HepG2 (cell line): ENCODE results near the gene NAV2. TPM values are rescaled to one million over a fixed set of nuclear protein-coding genes. Genes with fewer than 3 reads are reported as not detected.

ENCODE experiments used
- ATAC-seq: fragments of 200-7000 bp; cut with Tn5 transposase; 3 replicates; pipeline ENCODE4 v1.9.1; 2020; ENCODE audit warnings: mild to moderate bottlenecking, moderate library complexity
- BruUV-seq: library from RNA; stranded (reverse); fragments of 400-500 nt; replicated peaks from 2 replicates; lab custom pipeline; 2021; lab: Mats Ljungman, UMichigan
- CTCF ChIA-PET: fragments of 300-600 bp; formaldehyde crosslinking; extraction: SDS; loops from one replicate; lab custom pipeline; 2021; ENCODE audit warnings: low total read pairs, inconsistent platforms, low intra/inter-chr PET ratio; lab: Yijun Ruan, JAX
- POLR2A ChIA-PET: fragments of 350-600 bp; sonication (Branson Sonifier 250); formaldehyde crosslinking; loops from one replicate; lab custom pipeline; 2020; ENCODE audit warnings: antibody characterized with exemption, inconsistent platforms; lab: Yijun Ruan, JAX
- DNase-seq: peaks from one replicate; pipeline ENCODE4 v3.0.0-alpha.2; 2015; ENCODE audit warnings: low spot score
- FAIRE-seq: peaks from 3 replicates; lab custom pipeline; 2011; peaks lifted over from hg19 to GRCh38; lab: Jason Lieb, UNC
- H2AFZ ChIP-seq: one replicate; pipeline ENCODE4 v1.6.1; 2011; ENCODE audit warnings: low read length, inconsistent platforms
- H3K27ac ChIP-seq: fragments of 300-600 bp; 3 replicates; pipeline ENCODE4 v1.8.0; 2011; ENCODE audit warnings: mixed run types, mild to moderate bottlenecking, mixed read lengths, low read length, inconsistent platforms; ENCODE audit not compliant: insufficient read depth; ENCODE audit errors: extremely low read length
- H3K27me3 ChIP-seq, 2 experiments: fragments of 200-600 bp in 1 of 2; 2 replicates in 1 of 2; 3 replicates in 1 of 2; pipeline versions ENCODE4 v1.6.0 to v1.8.0; 2011; ENCODE audit warnings: low read length in 2 of 2, mild to moderate bottlenecking in 2 of 2, moderate library complexity in 2 of 2, inconsistent platforms in 1 of 2; ENCODE audit not compliant: insufficient read depth in 2 of 2, control insufficient read depth in 1 of 2
- H3K36me3 ChIP-seq, 2 experiments: fragments of 200-600 bp in 1 of 2; replicated peaks in 1 of 2; 2 replicates in 1 of 2; 3 replicates in 1 of 2; pipeline versions ENCODE4 v1.5.1 to v1.8.0; 2011; ENCODE audit warnings: low read length in 2 of 2, inconsistent platforms in 1 of 2; ENCODE audit not compliant: insufficient read depth in 2 of 2, control insufficient read depth in 1 of 2
- H3K4me1 ChIP-seq: 2 replicates; pipeline ENCODE4 v1.5.1; 2012; ENCODE audit warnings: low read length, inconsistent platforms; ENCODE audit not compliant: insufficient read depth
- H3K4me2 ChIP-seq: 2 replicates; pipeline ENCODE4 v1.6.0; 2011; ENCODE audit warnings: low read depth, low read length, inconsistent platforms
- H3K4me3 ChIP-seq, 3 experiments: fragments of 200-600 bp in 1 of 3; sonication (generic), shearing (Covaris generic) in 1 of 3; replicated peaks in 1 of 3; 2 replicates each; pipeline ENCODE4 v1.5.1; 2011 to 2016; ENCODE audit warnings: low read length in 3 of 3, inconsistent platforms in 2 of 3, low read depth in 2 of 3, mild to moderate bottlenecking in 2 of 3, control low read depth in 1 of 3, mixed read lengths in 1 of 3; ENCODE audit not compliant: insufficient read depth in 1 of 3
- H3K79me2 ChIP-seq: one replicate; pipeline ENCODE4 v1.6.1; 2011; ENCODE audit warnings: low read length, inconsistent platforms; ENCODE audit not compliant: insufficient read depth
- H3K9ac ChIP-seq: 2 replicates; pipeline ENCODE4 v1.6.0; 2011; ENCODE audit warnings: mild to moderate bottlenecking, low read depth, low read length, inconsistent platforms; ENCODE audit not compliant: insufficient read depth
- H3K9me3 ChIP-seq: 2 replicates; pipeline ENCODE4 v1.5.1; 2012; ENCODE audit warnings: mild to moderate bottlenecking, low read length
- H4K20me1 ChIP-seq: 2 replicates; pipeline ENCODE4 v1.6.0; 2011; ENCODE audit warnings: inconsistent platforms, mild to moderate bottlenecking, low read length, moderate library complexity; ENCODE audit not compliant: insufficient read depth
- NAIF1 ChIP-seq: sonication (generic); formaldehyde crosslinking; IDR thresholded peaks from 2 replicates; pipeline ENCODE4 v1.5.0; 2020; ENCODE audit warnings: mild to moderate bottlenecking, missing genetic modification reagents, borderline replicate concordance
- NBN ChIP-seq: fragments of 450-650 bp; conservative IDR thresholded peaks from 2 replicates; pipeline ENCODE4 v1.6.1; 2017
- ZFP1 ChIP-seq: IDR thresholded peaks from 2 replicates; pipeline ENCODE4 v1.6.1; 2016
- ZFX ChIP-seq: sonication (generic); formaldehyde crosslinking; IDR thresholded peaks from 2 replicates; pipeline ENCODE4 v1.4.0; 2020; ENCODE audit warnings: mild to moderate bottlenecking, low read depth, missing genetic modification reagents, moderate library complexity
- ZNF101 ChIP-seq: sonication (generic); formaldehyde crosslinking; IDR thresholded peaks from 2 replicates; pipeline ENCODE4 v1.4.0; 2020; ENCODE audit warnings: mild to moderate bottlenecking, low read depth, missing genetic modification reagents, borderline replicate concordance
- ZNF143 ChIP-seq: sonication (generic); formaldehyde crosslinking; IDR thresholded peaks from 2 replicates; pipeline ENCODE4 v1.4.0; 2020; ENCODE audit warnings: missing genetic modification reagents
- ZNF232 ChIP-seq: sonication (generic); formaldehyde crosslinking; IDR thresholded peaks from 2 replicates; pipeline ENCODE4 v1.4.0; 2020; ENCODE audit warnings: missing genetic modification reagents, borderline replicate concordance
- ZNF318 ChIP-seq: sonication (generic); formaldehyde crosslinking; IDR thresholded peaks from 2 replicates; pipeline ENCODE4 v1.4.0; 2020; ENCODE audit warnings: mild to moderate bottlenecking, missing genetic modification reagents
- ZNF543 ChIP-seq: sonication (generic); formaldehyde crosslinking; IDR thresholded peaks from 2 replicates; pipeline ENCODE4 v1.4.0; 2020; ENCODE audit warnings: mild to moderate bottlenecking, missing genetic modification reagents
- ZNF619 ChIP-seq: sonication (generic); formaldehyde crosslinking; IDR thresholded peaks from 2 replicates; pipeline ENCODE4 v1.4.0; 2020; ENCODE audit warnings: mild to moderate bottlenecking, missing genetic modification reagents
- ZSCAN25 ChIP-seq: sonication (generic); formaldehyde crosslinking; IDR thresholded peaks from 2 replicates; pipeline ENCODE4 v1.8.0; 2022; ENCODE audit warnings: mild to moderate bottlenecking, missing genetic modification reagents
- WGBS: methylation state at CpG from one replicate; pipeline ENCODE4 v1.1.6; 2017; ENCODE audit warnings: low lambda C conversion rate; 5-methylcytosine and 5-hydroxymethylcytosine counted together
- in situ Hi-C: cut with HindIII; loops from 2 replicates; pipeline ENCODE4 v1.10.0; 2017; ENCODE audit warnings: low pct_unique_long_range_greater_than_20kb; ENCODE audit not compliant: extremely low pct_ligation_motif_present
- intact Hi-C: fragments of 100-400 bp; cut with micrococcal nuclease; formaldehyde crosslinking; loops from one replicate; pipeline ENCODE4 v1.10.0; 2022; ENCODE audit not compliant: unreplicated experiment
- polyA plus RNA-seq, 8 experiments: library from polyadenylated mRNA; depleted of rRNA in 3 of 8; stranded (reverse) in 7 of 8; unstranded in 1 of 8; fragments of >200 nt; fragmentation: Illumina TruSeq in 4 of 8; extraction: Trizol in 4 of 8; gene quantifications; 2 replicates each; pipeline versions ENCODE4 v1.2.1 to v1.2.3, GENCODE V29; 2011 to 2016; ENCODE audit warnings: low read depth in 4 of 8, missing spikeins in 1 of 8, mixed read lengths in 1 of 8; ENCODE audit not compliant: insufficient read depth in 1 of 8
- total RNA-seq, 5 experiments: library from RNA; depleted of rRNA; stranded (reverse); fragments of >200 nt; fragmentation: Illumina TruSeq; extraction: Trizol; gene quantifications; 2 replicates each; pipeline ENCODE4 v1.2.3, GENCODE V29; 2016; ENCODE audit warnings: low read depth in 1 of 5
- TF ChIP-seq, protein P1 (sequence below): conservative IDR thresholded peaks from 2 replicates; pipeline ENCODE4 v1.6.1; 2018; ENCODE audit warnings: missing genetic modification reagents
- TF ChIP-seq, protein P2 (sequence below): IDR thresholded peaks from 2 replicates; pipeline ENCODE4 v1.6.1; 2016; ENCODE audit warnings: missing genetic modification reagents, missing compliant biosample characterization

NAV2 gene
- total and polyA plus RNA-seq, 2 of the 13 experiments (the other 11 are each of a cell fraction or from before 2014, with no cell fraction given) = 9.3 to 34.6 TPM

- Histone ChIP-seq H3K27ac (peak overlapping the region; percentile 86), H2AFZ (no peak overlapping the region), H3K4me2 (peak overlapping the region; percentile 64), H3K9me3 (no peaks in the 10 kb centered on the region), H4K20me1 (no peaks in the 10 kb centered on the region), H3K79me2 (peaks cover 29% of the 10 kb centered on the region), H3K4me1 (peaks cover 84% of the 10 kb centered on the region), H3K27me3 (no peaks in the 10 kb centered on the region), H3K36me3 (no peaks in the 10 kb centered on the region), H3K4me3 (peak overlapping the region in 2 of 3 experiments; percentile 15 to 32; a peak in 2 of 6 replicates), H3K9ac (peak overlapping the region; percentile 55)
- ATAC-seq (no peak), FAIRE-seq (peak; percentile 15), DNase-seq (no peak)
- in situ Hi-C loops (no loop called here), intact Hi-C loops (loop anchor here (5.0 kb wide), 1 partner anchor 34 kb away; no protein-coding TSS in a partner anchor)
- WGBS = 56% methylated on average over 4 of the region's 4 CpGs
- TSS peak; percentile 69 for BruUV-seq
- ChIA-PET POLR2A (interaction anchor here (1.1 to 6.6 kb wide), 10 partner anchors 9 to 51 kb away, joined by 3 to 107 read pairs (median 7); no protein-coding TSS in a partner anchor), CTCF (no interaction called here)
- no peak for TF ChIP-seq NBN
- TF ChIP-seq ZNF318 (CRISPR knock-in tag) = no peak
- TF ChIP-seq, protein P1, sequence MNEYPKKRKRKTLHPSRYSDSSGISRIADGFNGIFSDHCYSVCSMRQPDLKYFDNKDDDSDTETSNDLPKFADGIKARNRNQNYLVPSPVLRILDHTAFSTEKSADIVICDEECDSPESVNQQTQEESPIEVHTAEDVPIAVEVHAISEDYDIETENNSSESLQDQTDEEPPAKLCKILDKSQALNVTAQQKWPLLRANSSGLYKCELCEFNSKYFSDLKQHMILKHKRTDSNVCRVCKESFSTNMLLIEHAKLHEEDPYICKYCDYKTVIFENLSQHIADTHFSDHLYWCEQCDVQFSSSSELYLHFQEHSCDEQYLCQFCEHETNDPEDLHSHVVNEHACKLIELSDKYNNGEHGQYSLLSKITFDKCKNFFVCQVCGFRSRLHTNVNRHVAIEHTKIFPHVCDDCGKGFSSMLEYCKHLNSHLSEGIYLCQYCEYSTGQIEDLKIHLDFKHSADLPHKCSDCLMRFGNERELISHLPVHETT (CRISPR knock-in tag) = no peak
- TF ChIP-seq ZNF543 (CRISPR knock-in tag) = 0 out of 2 replicates have a peak, but pooled peaks have one; percentile 3
- TF ChIP-seq ZFX = no peak
- no peak for TF ChIP-seq ZNF619 (CRISPR knock-in tag)
- TF ChIP-seq ZFP1 = 0 out of 2 replicates have a peak, but pooled peaks have one; percentile 1
- no peak for TF ChIP-seq ZNF143
- TF ChIP-seq, protein P2, sequence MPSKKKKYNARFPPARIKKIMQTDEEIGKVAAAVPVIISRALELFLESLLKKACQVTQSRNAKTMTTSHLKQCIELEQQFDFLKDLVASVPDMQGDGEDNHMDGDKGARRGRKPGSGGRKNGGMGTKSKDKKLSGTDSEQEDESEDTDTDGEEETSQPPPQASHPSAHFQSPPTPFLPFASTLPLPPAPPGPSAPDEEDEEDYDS = no peak
- no peak for TF ChIP-seq ZNF101 (CRISPR knock-in tag)
- no peak for TF ChIP-seq NAIF1 (CRISPR knock-in tag)
- TF ChIP-seq ZNF232 = 0 out of 2 replicates have a peak, but pooled peaks have one; percentile 8
- TF ChIP-seq ZSCAN25 (CRISPR knock-in tag) = no peak
These were observed 290.7 kb downstream of the NAV2 start for GRCh38 chr11:20003351-20003750.
